HS-5 (cell line): ENCODE measurements around the gene SCUBE1.

Experiments used
- DNase-seq: peaks from one replicate; pipeline ENCODE4 v3.0.0-alpha.2; 2012; ENCODE audit warnings: low read depth

Gene SCUBE1

GRCh38 chr22:43236411-43237166, 106.6 kb downstream of the SCUBE1 start:
- DNase-seq: no peak

DNA sequence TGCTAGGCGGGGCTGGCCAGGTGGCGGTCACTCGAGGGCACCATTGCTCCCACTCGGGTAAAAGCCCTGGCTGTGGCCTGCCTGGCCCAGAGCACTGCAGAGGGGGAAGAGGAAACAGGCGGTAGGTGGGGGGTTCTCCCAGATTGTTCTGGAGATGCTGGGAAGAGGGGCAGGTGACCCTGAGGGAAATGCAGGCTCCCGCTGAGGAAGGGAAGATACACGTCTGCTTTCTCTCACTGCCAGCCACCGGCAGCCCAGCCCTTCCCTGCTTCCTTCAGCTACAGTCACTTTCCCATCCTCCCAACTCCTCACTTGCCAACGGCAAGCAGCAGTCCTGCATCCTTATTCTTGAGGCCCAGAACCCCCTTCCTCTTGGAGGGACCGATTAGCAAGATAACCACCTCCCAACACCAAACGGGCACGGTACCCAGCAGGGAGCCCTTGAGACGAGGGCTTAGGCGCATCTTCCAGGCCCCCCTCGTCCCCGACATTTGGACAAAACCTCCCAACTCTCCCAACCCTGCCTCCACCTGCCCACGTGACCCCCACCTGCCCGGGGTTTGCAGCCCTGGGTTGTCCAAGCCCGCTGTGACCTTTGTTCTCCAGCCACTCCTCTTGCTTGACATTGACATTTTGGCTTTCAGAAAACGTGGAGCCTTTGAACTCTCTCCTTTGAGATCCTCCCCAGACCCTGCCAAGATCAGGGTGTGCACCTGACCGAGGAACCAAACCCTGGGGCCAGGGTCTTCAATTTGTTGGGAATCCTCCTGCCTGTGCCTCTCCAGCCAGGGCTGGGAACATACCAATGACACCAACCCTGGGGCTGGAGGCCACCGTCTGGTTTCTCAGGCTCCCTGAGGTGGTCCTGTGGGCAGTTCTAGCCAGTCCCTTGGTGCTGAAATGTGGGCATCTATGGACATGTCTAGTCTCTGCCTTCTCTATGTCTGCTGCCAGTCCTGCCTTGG, 107.4 kb downstream of the SCUBE1 start:
- no peak for DNase-seq

GRCh38 chr22:43234264-43234988, 108.7 kb downstream of the SCUBE1 start:
- no peak for DNase-seq

- no peak for DNase-seq
Observed at GRCh38 chr22:43233529-43233928, 109.6 kb downstream of the SCUBE1 start.

- no peak for DNase-seq
Observed at GRCh38 chr22:43232445-43232844, 110.7 kb downstream of the SCUBE1 start.

DNA sequence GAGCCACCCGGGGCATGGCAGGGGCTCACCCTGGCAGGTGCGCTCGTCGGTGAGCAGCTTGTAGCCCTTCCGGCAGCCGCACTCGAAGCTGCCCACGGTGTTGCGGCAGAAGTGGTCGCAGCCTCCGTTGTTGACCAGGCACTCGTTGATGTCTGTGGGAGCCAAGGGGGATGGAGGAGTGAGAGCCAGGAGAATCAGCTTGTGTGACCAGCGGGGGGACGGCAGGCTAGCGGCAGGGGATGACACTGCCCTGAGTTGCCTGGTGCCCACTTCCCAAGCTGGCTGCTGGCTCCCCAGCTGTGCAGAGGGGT, 111.5 kb downstream of the SCUBE1 start:
- DNase-seq: no peak

DNA sequence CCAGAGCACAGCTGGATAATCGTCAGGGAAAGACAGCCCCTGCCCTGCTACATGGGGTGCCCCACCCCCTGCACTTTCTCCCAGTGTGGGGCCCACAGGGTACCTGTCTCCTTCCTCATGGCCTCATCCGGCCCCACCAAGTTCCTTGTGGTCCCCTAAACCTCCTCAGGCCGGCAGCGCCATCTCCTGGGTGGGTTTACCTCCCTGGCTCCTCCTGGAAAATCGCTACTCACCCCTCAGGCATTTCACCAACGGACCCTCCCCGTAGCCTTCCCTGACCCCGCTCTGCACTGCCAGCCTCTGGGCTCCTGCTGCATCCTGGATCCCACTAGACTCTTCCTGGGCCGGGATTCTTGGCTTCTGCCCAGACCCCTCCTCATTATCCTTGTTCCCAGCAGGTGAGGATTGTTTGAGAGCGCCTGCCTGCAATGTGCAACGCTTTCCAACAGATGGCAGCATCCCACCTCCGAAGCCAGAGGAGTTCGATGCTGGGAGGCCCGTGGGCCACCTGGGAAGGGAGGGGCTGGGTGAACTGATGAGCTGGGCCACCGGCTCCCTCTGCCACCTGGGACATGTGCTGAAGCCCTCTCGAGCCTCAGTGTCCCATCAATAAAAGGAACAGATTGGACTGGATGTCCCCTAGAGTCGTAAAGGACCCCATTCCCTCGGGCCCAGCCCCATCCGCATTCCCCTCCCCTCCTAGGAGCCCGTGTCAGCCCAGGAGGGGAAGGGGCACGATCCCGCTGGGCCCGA, 112.0 kb downstream of the SCUBE1 start:
- peak; percentile 3 for DNase-seq

- no peak for DNase-seq
Observed at GRCh38 chr22:43230571-43230970, 112.6 kb downstream of the SCUBE1 start.

- no peak for DNase-seq
Observed at GRCh38 chr22:43228863-43229262, 114.3 kb downstream of the SCUBE1 start.

DNA sequence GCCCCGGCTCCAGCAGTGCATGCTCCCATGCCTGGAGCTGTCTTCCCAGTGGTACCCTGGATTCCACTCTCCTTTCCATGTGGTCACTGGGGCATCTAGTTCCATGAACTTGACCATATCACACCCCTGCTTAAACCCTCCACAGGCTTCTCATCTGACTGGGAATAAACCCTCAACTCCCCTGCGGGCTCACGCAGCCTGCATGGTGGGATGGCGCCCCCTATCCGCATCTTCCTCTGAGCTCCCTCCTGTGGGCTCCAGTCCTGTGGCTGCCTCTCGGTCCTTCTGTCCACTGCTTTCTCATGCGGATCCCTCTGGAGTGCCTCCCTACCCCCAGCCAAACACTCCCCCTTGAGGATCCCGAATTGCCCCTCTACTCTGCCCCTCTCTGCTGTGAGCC, 114.8 kb downstream of the SCUBE1 start:
- no peak for DNase-seq

GRCh38 chr22:43227239-43227630, 115.9 kb downstream of the SCUBE1 start:
- no peak for DNase-seq

GRCh38 chr22:43226377-43227238, 116.6 kb downstream of the SCUBE1 start:
- no peak for DNase-seq

GRCh38 chr22:43225609-43226008, 117.6 kb downstream of the SCUBE1 start:
- DNase-seq: no peak

DNA sequence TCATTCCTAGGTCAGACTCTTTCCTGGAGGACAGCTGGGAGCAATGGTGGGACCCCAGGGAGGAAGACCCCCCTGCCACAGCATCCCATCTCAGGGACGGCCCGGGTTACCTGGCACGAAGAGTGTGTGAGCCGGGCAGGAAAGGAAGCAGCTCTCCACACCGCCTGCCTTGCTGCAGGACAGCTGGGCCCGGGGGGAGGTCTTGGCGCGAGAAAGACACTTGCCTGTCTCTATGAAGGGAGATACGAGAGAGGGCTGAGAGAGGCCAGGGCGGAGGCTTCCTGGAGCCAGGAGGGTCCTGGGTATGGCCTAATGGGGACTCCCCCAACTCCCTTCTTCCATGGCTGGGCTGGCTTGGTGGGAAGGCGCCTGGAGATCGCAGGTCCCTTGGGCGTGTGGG, 120.2 kb downstream of the SCUBE1 start:
- no peak for DNase-seq

DNA sequence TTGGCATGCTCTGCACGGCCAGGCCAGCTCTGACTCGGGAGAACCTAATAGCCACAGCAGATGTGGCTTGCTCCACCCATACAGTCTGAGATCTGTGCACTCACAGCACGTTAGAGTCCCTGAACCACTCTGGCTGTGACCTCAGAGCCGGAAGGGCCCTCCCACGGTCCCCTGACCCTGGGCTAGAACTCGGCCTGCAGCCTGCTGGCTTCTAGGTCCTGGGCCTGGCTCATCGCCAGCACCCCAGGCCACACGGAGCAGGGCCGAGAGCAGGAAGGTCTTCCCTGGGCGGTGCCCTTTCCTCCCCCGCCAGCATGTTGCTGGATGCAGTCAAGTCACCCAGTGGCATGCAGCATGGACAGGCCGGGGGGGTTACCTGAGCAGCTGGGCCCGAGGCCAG, 120.9 kb downstream of the SCUBE1 start:
- DNase-seq: no peak

- no peak for DNase-seq
Observed at GRCh38 chr22:43220625-43221380, 122.4 kb downstream of the SCUBE1 start.

- no peak for DNase-seq
Observed at GRCh38 chr22:43218786-43219185, 124.4 kb downstream of the SCUBE1 start.

DNA sequence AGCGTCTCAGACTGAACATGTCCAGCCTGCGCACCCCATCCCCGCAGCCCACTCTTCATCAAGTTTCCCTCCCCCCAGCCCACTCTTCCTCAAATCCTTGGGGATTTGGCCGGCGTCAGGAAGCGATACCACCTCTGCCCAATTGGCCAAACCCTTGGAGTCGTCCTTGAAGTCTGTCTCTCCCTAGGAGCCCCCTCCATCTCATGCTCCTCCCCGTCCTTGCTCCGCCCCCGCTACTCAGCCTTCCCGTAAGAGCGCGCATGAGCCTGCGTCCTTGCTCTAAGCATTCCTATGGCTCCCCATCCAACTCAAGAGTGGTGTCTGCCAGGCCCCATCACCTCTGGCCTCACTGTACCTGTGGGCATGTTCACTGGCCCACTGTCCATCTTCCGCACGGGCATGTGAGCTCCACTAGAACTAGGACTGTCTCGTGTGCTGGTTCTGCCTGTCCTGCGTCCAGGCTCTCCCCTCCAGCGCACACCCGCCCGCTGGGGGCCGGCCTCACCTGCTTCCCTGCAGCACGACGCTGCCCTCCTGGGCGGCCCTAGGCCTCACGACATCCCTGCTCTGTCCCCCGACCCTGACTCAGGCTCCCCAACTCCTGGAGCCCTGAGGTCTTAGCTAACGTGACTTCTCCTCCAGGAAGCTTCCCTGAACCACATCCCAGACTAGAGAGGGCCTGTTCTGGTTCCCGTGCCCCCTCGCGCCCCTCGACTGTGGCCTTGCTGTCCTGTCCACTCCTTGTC, 125.7 kb downstream of the SCUBE1 start:
- DNase-seq: no peak

DNA sequence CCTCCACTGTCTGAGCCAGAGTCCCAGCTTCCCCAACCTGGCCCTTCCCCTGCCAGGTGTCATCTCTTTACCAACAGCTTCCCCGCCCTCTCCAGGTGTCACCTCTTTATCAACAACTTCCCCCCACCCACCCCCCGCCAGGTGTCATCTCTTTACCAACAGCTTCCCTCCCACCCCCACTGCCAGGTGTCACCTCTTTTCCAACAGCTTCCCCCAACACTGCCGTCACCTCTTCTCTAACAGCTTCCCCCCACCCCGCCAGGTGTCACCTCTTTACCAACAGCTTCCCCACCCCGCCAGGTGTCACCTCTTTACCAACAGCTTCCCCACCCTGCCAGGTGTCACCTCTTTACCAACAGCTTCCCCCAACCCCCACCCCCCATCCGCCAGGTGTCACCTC, 126.4 kb downstream of the SCUBE1 start:
- DNase-seq: no peak

DNA sequence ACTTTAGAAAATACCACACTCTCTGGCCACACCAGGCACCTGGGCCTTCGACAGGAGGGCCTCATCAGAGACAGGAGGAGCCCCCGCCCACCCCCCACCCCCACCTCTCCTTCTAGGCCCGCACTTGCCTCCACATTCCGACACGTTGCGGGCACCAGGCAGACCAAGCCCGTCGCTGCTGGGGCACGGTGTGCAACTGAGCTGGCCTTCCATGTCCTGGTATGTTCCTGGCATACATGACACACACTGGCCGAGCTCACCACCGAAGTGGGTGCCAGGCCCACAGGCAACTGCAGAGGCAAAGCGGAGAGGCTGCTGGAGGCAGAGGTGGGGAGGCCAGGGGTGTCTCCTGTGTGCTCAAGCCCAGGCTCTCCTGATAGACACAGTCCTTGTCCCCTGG, 129.2 kb downstream of the SCUBE1 start:
- DNase-seq: no peak
